ENCODE data around the gene ADM5. TPM values are rescaled to one million over a fixed set of nuclear protein-coding genes. Genes with fewer than 3 reads are reported as not detected.

Gene ADM5
- total and polyA plus RNA-seq, 10 of the 15 experiments (the other 5 are each of a cell fraction or from before 2014, with no cell fraction given): 0.05 to 6.0 (median 1.2) TPM; not detected in 1

- TF ChIP-seq RUNX3 (IDR thresholded peaks at IDR 0.05; ENCODE audit: low read length) (peak; percentile 37), BACH1 (IDR thresholded peaks at IDR 0.05; ENCODE audit: borderline replicate concordance) (peak; percentile 49; the same call in 1 of the 2 replicates), ZBED1 (IDR thresholded peaks at IDR 0.05; ENCODE audit: borderline replicate concordance) (no peak), HDAC2 (IDR thresholded peaks at IDR 0.05) (no peak), IKZF1 (conservative IDR thresholded peaks at IDR 0.05) (no peak; the same call in 1 of the 2 replicates), GABPA (IDR thresholded peaks at IDR 0.05; ENCODE audit: low read depth) (no peak), JUND (IDR thresholded peaks at IDR 0.05; ENCODE audit: low read depth, low read length) (no peak), NFYB (IDR thresholded peaks at IDR 0.05; ENCODE audit: insufficient read depth, low read depth, low read length) (no peak), TCF12 (IDR thresholded peaks at IDR 0.05; ENCODE audit: low read depth, low read length) (no peak), RELA (IDR thresholded peaks at IDR 0.05; ENCODE audit: borderline replicate concordance, partially characterized antibody) (no peak), ZBTB11 (CRISPR knock-in tag; IDR thresholded peaks at IDR 0.05) (no peak), MXI1 (IDR thresholded peaks at IDR 0.05; ENCODE audit: low read depth, low read length) (peak; percentile 18; the same call in 1 of the 2 replicates), SKIL (IDR thresholded peaks at IDR 0.05; ENCODE audit: low read depth, poor library complexity, severe bottlenecking) (no peak), BHLHE40 (IDR thresholded peaks at IDR 0.05; ENCODE audit: borderline replicate concordance in 1 of 2, low read depth in 2 of 2, low read length in 1 of 2) (peak; percentile 40 to 58; a peak in 3 of 4 replicates)
- TF ChIP-seq, protein P1, sequence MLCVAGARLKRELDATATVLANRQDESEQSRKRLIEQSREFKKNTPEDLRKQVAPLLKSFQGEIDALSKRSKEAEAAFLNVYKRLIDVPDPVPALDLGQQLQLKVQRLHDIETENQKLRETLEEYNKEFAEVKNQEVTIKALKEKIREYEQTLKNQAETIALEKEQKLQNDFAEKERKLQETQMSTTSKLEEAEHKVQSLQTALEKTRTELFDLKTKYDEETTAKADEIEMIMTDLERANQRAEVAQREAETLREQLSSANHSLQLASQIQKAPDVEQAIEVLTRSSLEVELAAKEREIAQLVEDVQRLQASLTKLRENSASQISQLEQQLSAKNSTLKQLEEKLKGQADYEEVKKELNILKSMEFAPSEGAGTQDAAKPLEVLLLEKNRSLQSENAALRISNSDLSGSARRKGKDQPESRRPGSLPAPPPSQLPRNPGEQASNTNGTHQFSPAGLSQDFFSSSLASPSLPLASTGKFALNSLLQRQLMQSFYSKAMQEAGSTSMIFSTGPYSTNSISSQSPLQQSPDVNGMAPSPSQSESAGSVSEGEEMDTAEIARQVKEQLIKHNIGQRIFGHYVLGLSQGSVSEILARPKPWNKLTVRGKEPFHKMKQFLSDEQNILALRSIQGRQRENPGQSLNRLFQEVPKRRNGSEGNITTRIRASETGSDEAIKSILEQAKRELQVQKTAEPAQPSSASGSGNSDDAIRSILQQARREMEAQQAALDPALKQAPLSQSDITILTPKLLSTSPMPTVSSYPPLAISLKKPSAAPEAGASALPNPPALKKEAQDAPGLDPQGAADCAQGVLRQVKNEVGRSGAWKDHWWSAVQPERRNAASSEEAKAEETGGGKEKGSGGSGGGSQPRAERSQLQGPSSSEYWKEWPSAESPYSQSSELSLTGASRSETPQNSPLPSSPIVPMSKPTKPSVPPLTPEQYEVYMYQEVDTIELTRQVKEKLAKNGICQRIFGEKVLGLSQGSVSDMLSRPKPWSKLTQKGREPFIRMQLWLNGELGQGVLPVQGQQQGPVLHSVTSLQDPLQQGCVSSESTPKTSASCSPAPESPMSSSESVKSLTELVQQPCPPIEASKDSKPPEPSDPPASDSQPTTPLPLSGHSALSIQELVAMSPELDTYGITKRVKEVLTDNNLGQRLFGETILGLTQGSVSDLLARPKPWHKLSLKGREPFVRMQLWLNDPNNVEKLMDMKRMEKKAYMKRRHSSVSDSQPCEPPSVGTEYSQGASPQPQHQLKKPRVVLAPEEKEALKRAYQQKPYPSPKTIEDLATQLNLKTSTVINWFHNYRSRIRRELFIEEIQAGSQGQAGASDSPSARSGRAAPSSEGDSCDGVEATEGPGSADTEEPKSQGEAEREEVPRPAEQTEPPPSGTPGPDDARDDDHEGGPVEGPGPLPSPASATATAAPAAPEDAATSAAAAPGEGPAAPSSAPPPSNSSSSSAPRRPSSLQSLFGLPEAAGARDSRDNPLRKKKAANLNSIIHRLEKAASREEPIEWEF (IDR thresholded peaks at IDR 0.05; ENCODE audit: insufficient replicate concordance, low read depth, low read length): no peak
- TF ChIP-seq, protein P2, sequence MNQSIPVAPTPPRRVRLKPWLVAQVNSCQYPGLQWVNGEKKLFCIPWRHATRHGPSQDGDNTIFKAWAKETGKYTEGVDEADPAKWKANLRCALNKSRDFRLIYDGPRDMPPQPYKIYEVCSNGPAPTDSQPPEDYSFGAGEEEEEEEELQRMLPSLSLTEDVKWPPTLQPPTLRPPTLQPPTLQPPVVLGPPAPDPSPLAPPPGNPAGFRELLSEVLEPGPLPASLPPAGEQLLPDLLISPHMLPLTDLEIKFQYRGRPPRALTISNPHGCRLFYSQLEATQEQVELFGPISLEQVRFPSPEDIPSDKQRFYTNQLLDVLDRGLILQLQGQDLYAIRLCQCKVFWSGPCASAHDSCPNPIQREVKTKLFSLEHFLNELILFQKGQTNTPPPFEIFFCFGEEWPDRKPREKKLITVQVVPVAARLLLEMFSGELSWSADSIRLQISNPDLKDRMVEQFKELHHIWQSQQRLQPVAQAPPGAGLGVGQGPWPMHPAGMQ (IDR thresholded peaks at IDR 0.05; ENCODE audit: borderline replicate concordance): no peak
Measured at GRCh38 chr19:49680421-49681351, 8.7 kb upstream of the ADM5 start (continued).
